SU-DHL-6 (cell line): ENCODE measurements around the gene ANXA6.

ENCODE experiments used
- CTCF ChIP-seq: fragments of 200-600 bp; sonication (generic); IDR thresholded peaks from one replicate; pipeline ENCODE4 v1.5.1; 2017; ENCODE audit warnings: antibody characterized with exemption, mild to moderate bottlenecking, low read length, moderate library complexity; ENCODE audit not compliant: insufficient read depth, poor library complexity, severe bottlenecking
- EZH2phosphoT487 ChIP-seq: fragments of 200-600 bp; sonication (generic), shearing (Covaris generic); conservative IDR thresholded peaks from 2 replicates; pipeline ENCODE4 v1.6.1; 2018; ENCODE audit warnings: mild to moderate bottlenecking, antibody characterized with exemption, low read length, moderate library complexity, mixed read lengths

GRCh38 chr5:151182524-151182900 is 24.9 kb upstream of the ANXA6 start:
- TF ChIP-seq EZH2phosphoT487, result no peak
- no peak for TF ChIP-seq CTCF
